Glomerular endothelial cell (primary cell): ENCODE measurements around the gene SCGB1D1. TPM values are rescaled to one million over a fixed set of nuclear protein-coding genes. Genes with fewer than 3 reads are reported as not detected.

ENCODE experiments used
- DNase-seq: peaks from one replicate; pipeline ENCODE4 v3.0.0-alpha.2; 2011; ENCODE audit warnings: low read depth, low spot score; ENCODE audit errors: extremely low read depth
- total RNA-seq: library from RNA; depleted of rRNA; stranded (reverse); fragments of >200 nt; gene quantifications from 2 replicates; pipeline ENCODE4 v1.2.3, GENCODE V29; 2015

Gene SCGB1D1
- total RNA-seq = not detected in 2 replicates

- DNase-seq = no peak
These were observed at the start of gene SCGB1D1 for GRCh38 chr11:62190011-62190410. SCGB1D1 (plus strand) TSS chr11:62190216; CDS start chr11:62190285, 69 bp downstream.

GRCh38 chr11:62140304-62141110 lies 49.5 kb upstream of the SCGB1D1 start:
- DNase-seq = no peak

- DNase-seq = no peak
These were observed 48.6 kb upstream of the SCGB1D1 start for GRCh38 chr11:62141111-62142042.

GRCh38 chr11:62142043-62142375 lies 48.0 kb upstream of the SCGB1D1 start:
- no peak for DNase-seq

GRCh38 chr11:62142921-62143320 lies 47.1 kb upstream of the SCGB1D1 start:
- no peak for DNase-seq

- no peak for DNase-seq
These were observed 46.3 kb upstream of the SCGB1D1 start for GRCh38 chr11:62143727-62144126.

GRCh38 chr11:62144641-62145255 lies 45.3 kb upstream of the SCGB1D1 start:
- DNase-seq = no peak

- DNase-seq = no peak
These were observed 44.6 kb upstream of the SCGB1D1 start for GRCh38 chr11:62145261-62145871.

GRCh38 chr11:62146476-62147200 lies 43.4 kb upstream of the SCGB1D1 start:
- no peak for DNase-seq

- DNase-seq = no peak
These were observed 42.5 kb upstream of the SCGB1D1 start for GRCh38 chr11:62147545-62147944.

- DNase-seq = no peak
These were observed 41.6 kb upstream of the SCGB1D1 start for GRCh38 chr11:62148271-62148980.

- no peak for DNase-seq
These were observed 39.8 kb upstream of the SCGB1D1 start for GRCh38 chr11:62149986-62150886.

GRCh38 chr11:62150887-62151736 lies 38.9 kb upstream of the SCGB1D1 start:
- DNase-seq = no peak

GRCh38 chr11:62151737-62152102 lies 38.3 kb upstream of the SCGB1D1 start:
- no peak for DNase-seq

- no peak for DNase-seq
These were observed 37.5 kb upstream of the SCGB1D1 start for GRCh38 chr11:62152245-62153086.

GRCh38 chr11:62153087-62153395 lies 37.0 kb upstream of the SCGB1D1 start:
- DNase-seq = peak; percentile 55

GRCh38 chr11:62153617-62154016 lies 36.4 kb upstream of the SCGB1D1 start:
- DNase-seq = no peak
